Vagina (tissue), 2 donors: ENCODE measurements around the gene ZNF85. TPM values are rescaled to one million over a fixed set of nuclear protein-coding genes. Genes with fewer than 3 reads are reported as not detected.
"Not testable (repeated sequence)": the region's sequence is repeated elsewhere in the genome, so short reads cannot be mapped to it uniquely, and the experiment has no call there.

Experiments
- DNase-seq, 2 donors: peaks; one replicate each; pipeline ENCODE4 v3.0.0-alpha.2; 2017; ENCODE audit errors: extremely low spot score in 2 of 2
- H3K27ac ChIP-seq: fragments of 200-600 bp; sonication (generic); one replicate; pipeline ENCODE4 v1.5.1; 2019
- H3K27me3 ChIP-seq: fragments of 200-600 bp; sonication (generic); one replicate; pipeline ENCODE4 v1.5.1; 2019
- H3K36me3 ChIP-seq, 2 donors: fragments of 200-600 bp; sonication (generic); one replicate each; pipeline ENCODE4 v1.5.1; 2017 to 2019
- H3K4me1 ChIP-seq: fragments of 200-600 bp; sonication (generic); one replicate; pipeline ENCODE4 v1.5.1; 2019
- H3K4me3 ChIP-seq, 2 donors: fragments of 200-600 bp; sonication (generic); 1 replicate in 1 of 2; 2 replicates in 1 of 2; pipeline ENCODE4 v1.5.1; 2016 to 2019
- H3K9me3 ChIP-seq: fragments of 200-600 bp; sonication (generic); one replicate; pipeline ENCODE4 v1.5.1; 2019
- CTCF ChIP-seq, 3 experiments: fragments of 450-650 bp in 2 of 3; fragments of 200-600 bp in 1 of 3; sonication (generic) in 1 of 3; IDR thresholded peaks; one replicate each; pipeline ENCODE4 v1.5.1; 2017 to 2019; ENCODE audit warnings: antibody characterized with exemption in 3 of 3, mild to moderate bottlenecking in 2 of 3, moderate library complexity in 2 of 3
- POLR2A ChIP-seq, 2 donors: fragments of 450-650 bp; IDR thresholded peaks; one replicate each; pipeline ENCODE4 v1.6.1; 2017; ENCODE audit warnings: antibody characterized with exemption in 2 of 2, mild to moderate bottlenecking in 2 of 2, moderate library complexity in 2 of 2
- POLR2AphosphoS5 ChIP-seq, 2 donors: sonication (generic); formaldehyde crosslinking; IDR thresholded peaks; one replicate each; pipeline ENCODE4 v1.9.0; 2017; ENCODE audit warnings: antibody characterized with exemption in 2 of 2, mild to moderate bottlenecking in 2 of 2, low read depth in 1 of 2; ENCODE audit not compliant: insufficient read depth in 1 of 2
- intact Hi-C: fragments of 100-400 bp; cut with DNase I; formaldehyde crosslinking; loops from one replicate; pipeline ENCODE4 v1.15.1; 2023
- total RNA-seq: library from RNA; depleted of rRNA; stranded (reverse); fragments of >200 nt; gene quantifications from one replicate; pipeline ENCODE4 v1.2.3, GENCODE V29; 2016

The ZNF85 gene
- total RNA-seq, 1 donor from 2014 or later, result 2.2 TPM

GRCh38 chr19:20928371-20928770, 5.3 kb downstream of the ZNF85 start:
- intact Hi-C loops, result no loop called here
- H3K36me3 ChIP-seq, result no peaks in the 10 kb centered on the region
- DNase-seq, result no peak
- H3K27me3 ChIP-seq, result no peaks in the 10 kb centered on the region
- no peak overlapping the region for H3K4me3 ChIP-seq
- H3K4me1 ChIP-seq, result peaks cover 9% of the 10 kb centered on the region
- H3K9me3 ChIP-seq, result no peaks in the 10 kb centered on the region
- H3K27ac ChIP-seq, result no peak overlapping the region
- TF ChIP-seq CTCF (IDR thresholded peaks at IDR 0.05), result no peak
- TF ChIP-seq POLR2AphosphoS5 (IDR thresholded peaks at IDR 0.05; ENCODE audit: insufficient read depth in 1 of 2, low read depth in 1 of 2), result no peak
- no peak for TF ChIP-seq POLR2A (IDR thresholded peaks at IDR 0.05)

GRCh38 chr19:20936322-20936947, 13.4 kb downstream of the ZNF85 start:
- H3K36me3 ChIP-seq, result peaks cover 0 to 16% of the 10 kb centered on the region in 2 donors
- H3K27ac ChIP-seq, intact Hi-C loops: not testable (repeated sequence)

DNA sequence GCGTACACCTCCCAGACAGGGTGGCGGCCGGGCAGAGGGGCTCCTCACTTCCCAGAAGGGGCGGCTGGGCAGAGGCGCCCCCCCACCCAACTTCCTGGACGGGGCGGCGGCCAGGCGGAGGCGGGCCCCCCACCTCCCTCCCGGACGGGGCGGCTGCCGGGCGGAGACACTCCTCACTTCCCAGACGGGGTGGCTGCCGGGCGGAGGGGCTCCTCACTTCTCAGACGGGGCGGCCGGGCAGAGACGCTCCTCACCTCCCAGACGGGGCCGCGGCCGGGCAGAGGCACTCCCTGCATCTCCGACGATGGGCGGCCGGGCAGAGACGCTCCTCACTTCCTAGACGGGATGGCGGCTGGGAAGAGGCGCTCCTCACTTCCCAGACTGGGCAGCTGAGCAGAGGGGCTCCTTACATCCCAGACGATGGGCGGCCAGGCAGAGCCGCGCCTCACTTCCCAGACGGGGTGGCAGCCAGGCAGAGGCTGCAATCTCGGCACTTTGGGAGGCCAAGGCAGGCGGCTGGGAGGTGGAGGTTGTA, 29.6 kb downstream of the ZNF85 start:
- H3K4me1 ChIP-seq, H3K9me3 ChIP-seq, intact Hi-C loops, H3K4me3 ChIP-seq, H3K27ac ChIP-seq, H3K27me3 ChIP-seq, DNase-seq: not testable (repeated sequence)
- peaks cover 0 to 11% of the 10 kb centered on the region in 2 donors for H3K36me3 ChIP-seq

More at GRCh38 chr19:20936322-20936947, 13.4 kb downstream of the ZNF85 start:
- not testable (repeated sequence) for H3K4me1 ChIP-seq, H3K9me3 ChIP-seq, DNase-seq, H3K27me3 ChIP-seq, H3K4me3 ChIP-seq

GRCh38 chr19:20964798-20965197, 41.7 kb downstream of the ZNF85 start:
- DNase-seq, result no peak
- Histone ChIP-seq H3K9me3 (no peaks in the 10 kb centered on the region), H3K27me3 (no peaks in the 10 kb centered on the region), H3K4me1 (no peaks in the 10 kb centered on the region), H3K4me3 (no peak overlapping the region), H3K27ac (no peak overlapping the region), H3K36me3 (no peaks in the 10 kb centered on the region)
- intact Hi-C loops, result no loop called here
- TF ChIP-seq CTCF (IDR thresholded peaks at IDR 0.05) (no peak), POLR2A (IDR thresholded peaks at IDR 0.05) (no peak), POLR2AphosphoS5 (IDR thresholded peaks at IDR 0.05; ENCODE audit: insufficient read depth in 1 of 2, low read depth in 1 of 2) (no peak)

DNA sequence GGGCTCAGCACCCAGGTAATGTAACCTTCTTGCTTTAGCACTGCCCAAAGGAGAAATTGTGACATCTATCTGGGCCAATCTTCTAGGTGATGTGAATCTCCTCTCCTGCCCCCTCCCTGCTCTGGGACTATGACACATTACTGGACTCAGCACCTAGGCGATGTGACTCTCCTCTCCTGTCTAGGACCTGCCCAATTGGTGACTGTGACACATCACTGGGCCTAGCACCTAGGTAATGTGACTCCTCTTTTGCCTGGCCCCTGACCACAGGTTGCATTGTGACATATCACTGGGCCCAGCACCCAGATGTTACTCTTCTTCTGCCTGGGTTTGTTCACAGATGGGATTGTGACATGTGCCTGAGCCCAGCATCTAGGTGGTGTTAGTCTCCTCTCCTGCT, 45.0 kb downstream of the ZNF85 start:
- no peak for DNase-seq
- H3K4me1 ChIP-seq, result no peaks in the 10 kb centered on the region
- H3K36me3 ChIP-seq, result no peaks in the 10 kb centered on the region
- no peaks in the 10 kb centered on the region for H3K9me3 ChIP-seq
- TF ChIP-seq POLR2A (IDR thresholded peaks at IDR 0.05), result no peak
- no peak for TF ChIP-seq POLR2AphosphoS5 (IDR thresholded peaks at IDR 0.05; ENCODE audit: insufficient read depth in 1 of 2, low read depth in 1 of 2)
- TF ChIP-seq CTCF (IDR thresholded peaks at IDR 0.05), result no peak
- H3K27me3 ChIP-seq, result no peaks in the 10 kb centered on the region
- no peak overlapping the region for H3K4me3 ChIP-seq
- H3K27ac ChIP-seq, result no peak overlapping the region
- intact Hi-C loops, result no loop called here

- no peak for TF ChIP-seq CTCF (IDR thresholded peaks at IDR 0.05)
- TF ChIP-seq POLR2A (IDR thresholded peaks at IDR 0.05), result no peak
- no peak for TF ChIP-seq POLR2AphosphoS5 (IDR thresholded peaks at IDR 0.05; ENCODE audit: insufficient read depth in 1 of 2, low read depth in 1 of 2)
- no peak for DNase-seq
- no peaks in the 10 kb centered on the region for H3K4me1 ChIP-seq
- no peak overlapping the region for H3K4me3 ChIP-seq
- no peaks in the 10 kb centered on the region for H3K36me3 ChIP-seq
- H3K9me3 ChIP-seq, result no peaks in the 10 kb centered on the region
- no peaks in the 10 kb centered on the region for H3K27me3 ChIP-seq
- no peak overlapping the region for H3K27ac ChIP-seq
- intact Hi-C loops, result no loop called here
Observed at GRCh38 chr19:20969498-20969897, 46.4 kb downstream of the ZNF85 start.
